Hepatocyte (in vitro differentiated cells): ENCODE data around the gene TMEM143. TPM values are rescaled to one million over a fixed set of nuclear protein-coding genes. Genes with fewer than 3 reads are reported as not detected.

ENCODE experiments used
- DNase-seq: peaks from one replicate; pipeline ENCODE4 v3.0.0-alpha.2; 2016; ENCODE audit warnings: low spot score
- H2AFZ ChIP-seq: fragments of 200-600 bp; sonication (generic); 2 replicates; pipeline ENCODE4 v1.6.0; 2016; ENCODE audit warnings: antibody characterized with exemption, mild to moderate bottlenecking
- H3K27ac ChIP-seq: fragments of 200-600 bp; sonication (generic); 2 replicates; pipeline ENCODE4 v1.5.1; 2016; ENCODE audit warnings: mild to moderate bottlenecking
- H3K27me3 ChIP-seq: fragments of 200-600 bp; sonication (generic); 2 replicates; pipeline ENCODE4 v1.6.1; 2016
- H3K36me3 ChIP-seq: fragments of 200-600 bp; sonication (generic); replicated peaks from 2 replicates; pipeline ENCODE4 v1.5.1; 2016; ENCODE audit warnings: low read depth; ENCODE audit not compliant: insufficient read depth
- H3K4me1 ChIP-seq: fragments of 200-600 bp; sonication (generic); 2 replicates; pipeline ENCODE4 v1.5.1; 2016; ENCODE audit warnings: mild to moderate bottlenecking, moderate library complexity; ENCODE audit not compliant: insufficient read depth
- H3K4me2 ChIP-seq: fragments of 200-600 bp; sonication (generic); 2 replicates; pipeline ENCODE4 v1.6.0; 2016
- H3K4me3 ChIP-seq: fragments of 200-600 bp; sonication (generic); 2 replicates; pipeline ENCODE4 v1.5.1; 2016; ENCODE audit warnings: mild to moderate bottlenecking
- H3K79me2 ChIP-seq: fragments of 200-600 bp; sonication (generic); 2 replicates; pipeline ENCODE4 v1.6.0; 2017; ENCODE audit warnings: mild to moderate bottlenecking
- H3K9me2 ChIP-seq: fragments of 200-600 bp; sonication (generic); replicated peaks from 2 replicates; pipeline ENCODE4 v1.6.0; 2017; ENCODE audit warnings: mild to moderate bottlenecking; ENCODE audit not compliant: insufficient read depth
- H3K9me3 ChIP-seq: fragments of 200-600 bp; sonication (generic); 2 replicates; pipeline ENCODE4 v1.5.1; 2016; ENCODE audit warnings: low read depth, mild to moderate bottlenecking
- H4K20me1 ChIP-seq: fragments of 200-600 bp; sonication (generic); 2 replicates; pipeline ENCODE4 v1.6.0; 2016; ENCODE audit warnings: mild to moderate bottlenecking; ENCODE audit not compliant: insufficient read depth, poor library complexity, severe bottlenecking
- EZH2 ChIP-seq: fragments of 200-600 bp; sonication (generic); IDR thresholded peaks from 2 replicates; pipeline ENCODE4 v1.6.1; 2016; ENCODE audit warnings: antibody characterized with exemption, mild to moderate bottlenecking, borderline replicate concordance
- EZH2phosphoT487 ChIP-seq: fragments of 200-600 bp; sonication (generic); IDR thresholded peaks from one replicate; pipeline ENCODE4 v1.6.1; 2018; ENCODE audit warnings: antibody characterized with exemption, mild to moderate bottlenecking, low read depth, moderate library complexity; ENCODE audit not compliant: unreplicated experiment, severe bottlenecking
- WGBS: methylation state at CpG from one replicate; pipeline ENCODE4 v1.1.6; 2016; ENCODE audit warnings: low lambda C conversion rate; ENCODE audit errors: missing lambda C conversion rate; 5-methylcytosine and 5-hydroxymethylcytosine counted together
- polyA plus RNA-seq: library from polyadenylated mRNA; unstranded; fragments of >200 nt; fragmentation: Nextera tagmentation; extraction: Ambion mirVana; gene quantifications from 2 replicates; pipeline ENCODE4 v1.2.1, GENCODE V29; 2016
- total RNA-seq: library from RNA; depleted of rRNA; stranded (reverse); fragments of >200 nt; gene quantifications from 2 replicates; pipeline ENCODE4 v1.2.3, GENCODE V29; 2014
- TF ChIP-seq, protein P1 (sequence below): fragments of 200-600 bp; sonication (generic); IDR thresholded peaks from 2 replicates; pipeline ENCODE4 v1.5.1; 2016; ENCODE audit warnings: antibody characterized with exemption, mild to moderate bottlenecking; ENCODE audit not compliant: poor library complexity

Gene TMEM143
- total and polyA plus RNA-seq, 2 experiments from 2014 or later = 5.9 to 11.2 TPM

- Histone ChIP-seq H3K36me3 (no peaks in the 10 kb centered on the region), H3K4me3 (no peak overlapping the region), H3K4me1 (no peaks in the 10 kb centered on the region), H3K27ac (no peak overlapping the region), H3K9me3 (no peaks in the 10 kb centered on the region), H3K9me2 (no peaks in the 10 kb centered on the region), H3K4me2 (no peak overlapping the region), H2AFZ (no peak overlapping the region), H3K79me2 (no peaks in the 10 kb centered on the region), H4K20me1 (no peaks in the 10 kb centered on the region), H3K27me3 (no peaks in the 10 kb centered on the region)
- DNase-seq = no peak
- WGBS = 95% methylated on average over 9 of the region's 11 CpGs
- TF ChIP-seq EZH2 = no peak
- TF ChIP-seq, protein P1, sequence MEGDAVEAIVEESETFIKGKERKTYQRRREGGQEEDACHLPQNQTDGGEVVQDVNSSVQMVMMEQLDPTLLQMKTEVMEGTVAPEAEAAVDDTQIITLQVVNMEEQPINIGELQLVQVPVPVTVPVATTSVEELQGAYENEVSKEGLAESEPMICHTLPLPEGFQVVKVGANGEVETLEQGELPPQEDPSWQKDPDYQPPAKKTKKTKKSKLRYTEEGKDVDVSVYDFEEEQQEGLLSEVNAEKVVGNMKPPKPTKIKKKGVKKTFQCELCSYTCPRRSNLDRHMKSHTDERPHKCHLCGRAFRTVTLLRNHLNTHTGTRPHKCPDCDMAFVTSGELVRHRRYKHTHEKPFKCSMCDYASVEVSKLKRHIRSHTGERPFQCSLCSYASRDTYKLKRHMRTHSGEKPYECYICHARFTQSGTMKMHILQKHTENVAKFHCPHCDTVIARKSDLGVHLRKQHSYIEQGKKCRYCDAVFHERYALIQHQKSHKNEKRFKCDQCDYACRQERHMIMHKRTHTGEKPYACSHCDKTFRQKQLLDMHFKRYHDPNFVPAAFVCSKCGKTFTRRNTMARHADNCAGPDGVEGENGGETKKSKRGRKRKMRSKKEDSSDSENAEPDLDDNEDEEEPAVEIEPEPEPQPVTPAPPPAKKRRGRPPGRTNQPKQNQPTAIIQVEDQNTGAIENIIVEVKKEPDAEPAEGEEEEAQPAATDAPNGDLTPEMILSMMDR = no peak
- TF ChIP-seq EZH2phosphoT487 = no peak
Measured at GRCh38 chr19:48365602-48366001, 1.9 kb upstream of the TMEM143 start.

- H3K36me3 ChIP-seq = no peaks in the 10 kb centered on the region
- no peaks in the 10 kb centered on the region for H3K27me3 ChIP-seq
- TF ChIP-seq, protein P1 = no peak
- TF ChIP-seq EZH2 = no peak
- no peak for TF ChIP-seq EZH2phosphoT487
- H3K79me2 ChIP-seq = no peaks in the 10 kb centered on the region
- no peaks in the 10 kb centered on the region for H3K9me2 ChIP-seq
- H3K27ac ChIP-seq = peak overlapping the region; percentile 10
- DNase-seq = no peak
- H3K4me1 ChIP-seq = no peaks in the 10 kb centered on the region
- no peaks in the 10 kb centered on the region for H3K9me3 ChIP-seq
- H3K4me2 ChIP-seq = peak overlapping the region; percentile 68
- no peaks in the 10 kb centered on the region for H4K20me1 ChIP-seq
- H3K4me3 ChIP-seq = no peak overlapping the region
- peak overlapping the region; percentile 32 for H2AFZ ChIP-seq
- 74% methylated on average over 6 of the region's 10 CpGs for WGBS
Measured at GRCh38 chr19:48364598-48365348, 1.0 kb upstream of the TMEM143 start.

GRCh38 chr19:48363500-48363809, 285 bp downstream of the TMEM143 start:
- Histone ChIP-seq H3K9me3 (no peaks in the 10 kb centered on the region), H3K27ac (peak overlapping the region; percentile 82), H2AFZ (peak overlapping the region; percentile 69), H3K9me2 (no peaks in the 10 kb centered on the region), H3K4me1 (no peaks in the 10 kb centered on the region), H4K20me1 (no peaks in the 10 kb centered on the region), H3K4me2 (peak overlapping the region; percentile 83), H3K27me3 (no peaks in the 10 kb centered on the region), H3K79me2 (no peaks in the 10 kb centered on the region), H3K36me3 (no peaks in the 10 kb centered on the region), H3K4me3 (peak overlapping the region; percentile 8)
- peak; percentile 43 for DNase-seq
- WGBS = 6% methylated on average over 10 of the region's 10 CpGs
- TF ChIP-seq EZH2phosphoT487 (no peak), EZH2 (no peak)
- TF ChIP-seq, protein P1 = no peak
